ENCODE data around the gene CELF2. TPM values are rescaled to one million over a fixed set of nuclear protein-coding genes. Genes with fewer than 3 reads are reported as not detected.

CELF2 gene
- total RNA-seq, 1 experiment from 2014 or later = not detected

- Mint-ChIP-seq H3K36me3 (ENCODE audit: insufficient read depth, unreplicated experiment) (no peaks in the 10 kb centered on the region), H3K4me1 (ENCODE audit: low read depth, unreplicated experiment) (no peaks in the 10 kb centered on the region), H3K4me3 (ENCODE audit: low read depth, unreplicated experiment) (no peak overlapping the region), H3K27me3 (ENCODE audit: unreplicated experiment) (no peaks in the 10 kb centered on the region), H3K27ac (ENCODE audit: unreplicated experiment) (no peak overlapping the region), H3K9me3 (ENCODE audit: low read depth, unreplicated experiment) (peaks cover 4% of the 10 kb centered on the region)
- BruUV-seq (replicated peaks) = no TSS peak
- CTCF ChIA-PET = interaction anchor here (1.5 kb wide), 1 partner anchor 163 kb away, joined by 3 read pairs; no protein-coding TSS in a partner anchor
- TF ChIP-seq, protein P1, sequence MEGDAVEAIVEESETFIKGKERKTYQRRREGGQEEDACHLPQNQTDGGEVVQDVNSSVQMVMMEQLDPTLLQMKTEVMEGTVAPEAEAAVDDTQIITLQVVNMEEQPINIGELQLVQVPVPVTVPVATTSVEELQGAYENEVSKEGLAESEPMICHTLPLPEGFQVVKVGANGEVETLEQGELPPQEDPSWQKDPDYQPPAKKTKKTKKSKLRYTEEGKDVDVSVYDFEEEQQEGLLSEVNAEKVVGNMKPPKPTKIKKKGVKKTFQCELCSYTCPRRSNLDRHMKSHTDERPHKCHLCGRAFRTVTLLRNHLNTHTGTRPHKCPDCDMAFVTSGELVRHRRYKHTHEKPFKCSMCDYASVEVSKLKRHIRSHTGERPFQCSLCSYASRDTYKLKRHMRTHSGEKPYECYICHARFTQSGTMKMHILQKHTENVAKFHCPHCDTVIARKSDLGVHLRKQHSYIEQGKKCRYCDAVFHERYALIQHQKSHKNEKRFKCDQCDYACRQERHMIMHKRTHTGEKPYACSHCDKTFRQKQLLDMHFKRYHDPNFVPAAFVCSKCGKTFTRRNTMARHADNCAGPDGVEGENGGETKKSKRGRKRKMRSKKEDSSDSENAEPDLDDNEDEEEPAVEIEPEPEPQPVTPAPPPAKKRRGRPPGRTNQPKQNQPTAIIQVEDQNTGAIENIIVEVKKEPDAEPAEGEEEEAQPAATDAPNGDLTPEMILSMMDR (IDR thresholded peaks at IDR 0.05; ENCODE audit: unreplicated experiment) = no peak
- DNase-seq = no peak
- intact Hi-C loops (cut with micrococcal nuclease; ENCODE audit: unreplicated experiment) = no loop called here
Observed at GRCh38 chr10:11106621-11107374, 89.1 kb downstream of the CELF2 start.

- intact Hi-C loops (cut with micrococcal nuclease; ENCODE audit: unreplicated experiment) = no loop called here
- H3K36me3 Mint-ChIP-seq (ENCODE audit: insufficient read depth, unreplicated experiment) = no peaks in the 10 kb centered on the region
- no TSS peak for BruUV-seq (replicated peaks)
- no peaks in the 10 kb centered on the region for H3K27me3 Mint-ChIP-seq (ENCODE audit: unreplicated experiment)
- TF ChIP-seq, protein P1 (IDR thresholded peaks at IDR 0.05; ENCODE audit: unreplicated experiment) = no peak
- no peaks in the 10 kb centered on the region for H3K4me1 Mint-ChIP-seq (ENCODE audit: low read depth, unreplicated experiment)
- no peak for DNase-seq
- H3K4me3 Mint-ChIP-seq (ENCODE audit: low read depth, unreplicated experiment) = no peak overlapping the region
- CTCF ChIA-PET = no interaction called here
- H3K27ac Mint-ChIP-seq (ENCODE audit: unreplicated experiment) = no peak overlapping the region
- peaks cover under 1% of the 10 kb centered on the region for H3K9me3 Mint-ChIP-seq (ENCODE audit: low read depth, unreplicated experiment)
Observed at GRCh38 chr10:11107948-11108347, 90.3 kb downstream of the CELF2 start.

GRCh38 chr10:11108356-11108755 lies 90.7 kb downstream of the CELF2 start:
- intact Hi-C loops (cut with micrococcal nuclease; ENCODE audit: unreplicated experiment) = no loop called here
- TF ChIP-seq, protein P1 (IDR thresholded peaks at IDR 0.05; ENCODE audit: unreplicated experiment) = no peak
- BruUV-seq (replicated peaks) = no TSS peak
- Mint-ChIP-seq H3K4me1 (ENCODE audit: low read depth, unreplicated experiment) (no peaks in the 10 kb centered on the region), H3K4me3 (ENCODE audit: low read depth, unreplicated experiment) (no peak overlapping the region), H3K27me3 (ENCODE audit: unreplicated experiment) (no peaks in the 10 kb centered on the region), H3K36me3 (ENCODE audit: insufficient read depth, unreplicated experiment) (no peaks in the 10 kb centered on the region), H3K27ac (ENCODE audit: unreplicated experiment) (no peak overlapping the region), H3K9me3 (ENCODE audit: low read depth, unreplicated experiment) (no peaks in the 10 kb centered on the region)
- CTCF ChIA-PET = no interaction called here
- no peak for DNase-seq

- no TSS peak for BruUV-seq (replicated peaks)
- Mint-ChIP-seq H3K36me3 (ENCODE audit: insufficient read depth, unreplicated experiment) (no peaks in the 10 kb centered on the region), H3K27ac (ENCODE audit: unreplicated experiment) (no peak overlapping the region), H3K27me3 (ENCODE audit: unreplicated experiment) (no peaks in the 10 kb centered on the region), H3K4me3 (ENCODE audit: low read depth, unreplicated experiment) (no peak overlapping the region), H3K4me1 (ENCODE audit: low read depth, unreplicated experiment) (no peaks in the 10 kb centered on the region), H3K9me3 (ENCODE audit: low read depth, unreplicated experiment) (no peaks in the 10 kb centered on the region)
- TF ChIP-seq, protein P1 (IDR thresholded peaks at IDR 0.05; ENCODE audit: unreplicated experiment) = no peak
- CTCF ChIA-PET = no interaction called here
- no peak for DNase-seq
- intact Hi-C loops (cut with micrococcal nuclease; ENCODE audit: unreplicated experiment) = no loop called here
Observed at GRCh38 chr10:11109590-11109989, 91.9 kb downstream of the CELF2 start.
